SK-N-MC (cell line): ENCODE results near the gene ZFP64.

Source experiments
- EZH2 ChIP-seq: fragments of 200-600 bp; sonication (generic); IDR thresholded peaks from one replicate; pipeline ENCODE4 v1.6.1; 2017; ENCODE audit warnings: antibody characterized with exemption
- FOXP2 ChIP-seq: optimal IDR thresholded peaks from 2 replicates; pipeline ENCODE3; 2011; ENCODE audit warnings: mild to moderate bottlenecking, moderate library complexity; ENCODE audit not compliant: insufficient read depth; ENCODE audit errors: extremely low read length, control extremely low read depth
- POLR2AphosphoS5 ChIP-seq: IDR thresholded peaks from 2 replicates; pipeline ENCODE4 v1.6.1; 2012; ENCODE audit warnings: mild to moderate bottlenecking, low read depth, low read length, borderline replicate concordance

DNA sequence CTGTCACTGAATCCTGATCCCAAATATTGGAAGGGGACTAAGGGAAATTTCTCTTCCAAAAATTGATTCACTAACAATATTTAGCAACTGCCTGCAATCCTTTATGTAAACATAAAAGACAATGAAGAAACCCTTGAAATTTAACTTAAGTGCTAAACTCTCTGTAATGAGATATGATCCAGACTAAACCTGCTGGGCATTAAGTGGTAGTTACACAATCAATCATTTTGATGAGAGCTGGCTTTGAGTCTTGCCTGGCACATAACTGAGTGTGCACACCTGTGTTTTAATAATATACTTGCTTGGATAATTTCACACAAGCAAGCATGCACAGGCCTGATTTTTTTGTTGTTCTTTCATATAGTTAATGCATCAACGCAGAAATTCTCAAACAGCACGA lies 9.8 kb upstream of the ZFP64 start:
- TF ChIP-seq POLR2AphosphoS5 (no peak), EZH2 (no peak), FOXP2 (no peak)
